Measurements from ENCODE around the gene KLHL1.

Gene KLHL1

DNA sequence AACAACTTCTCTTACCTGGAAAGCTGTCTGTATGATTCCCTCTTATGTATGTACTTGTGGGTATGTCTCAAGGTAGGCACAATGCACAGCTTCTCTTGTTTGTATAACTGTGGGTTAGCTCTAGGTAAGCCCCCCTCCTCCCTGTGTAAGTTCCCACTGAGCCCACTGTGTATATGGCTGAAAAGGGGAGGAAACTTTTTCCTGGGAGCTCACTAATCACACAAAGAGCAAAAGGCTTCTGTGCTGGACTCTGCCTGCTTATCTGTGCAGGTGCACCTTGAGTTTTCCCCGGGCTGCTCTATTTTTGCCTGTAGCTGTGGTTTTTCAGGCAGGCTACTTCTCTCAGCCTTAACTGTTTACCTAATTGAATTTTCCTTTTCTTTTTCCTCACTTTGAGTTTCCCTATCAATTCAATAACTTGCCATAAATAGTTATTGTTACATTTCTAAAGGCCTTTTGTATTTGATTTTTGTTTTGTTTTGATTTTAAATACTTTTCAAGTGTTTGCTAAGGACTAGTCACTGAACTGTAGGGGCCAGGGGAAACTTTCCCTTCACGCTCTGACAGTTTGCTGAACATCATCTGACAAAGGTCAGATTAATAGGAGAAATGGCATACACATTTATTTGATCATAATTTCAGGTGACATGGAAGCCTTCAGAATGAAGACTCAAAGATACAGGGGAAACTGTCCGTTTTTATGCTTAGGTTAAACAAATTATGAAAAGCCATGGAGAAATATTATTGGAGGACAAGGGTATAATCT is 424.1 kb downstream of the KLHL1 start:
- no peak for DNase-seq

DNA sequence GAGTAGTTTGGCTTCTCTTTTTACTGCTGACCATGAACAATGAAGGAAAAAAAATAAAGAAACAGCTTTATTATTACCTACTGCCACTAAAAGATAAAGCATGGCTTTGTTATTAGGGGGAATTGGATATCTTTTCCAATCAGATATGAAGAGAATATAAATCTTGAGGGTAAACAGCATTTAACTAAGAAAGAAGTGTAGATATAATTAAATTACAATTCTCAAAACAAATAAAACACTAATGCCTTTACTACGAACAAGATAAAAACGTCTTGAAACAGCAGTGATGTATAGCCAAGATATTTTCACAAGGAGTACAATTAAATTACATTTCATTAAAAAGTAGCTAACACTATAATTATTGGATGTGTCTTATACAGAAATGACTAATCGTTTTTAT is 426.5 kb downstream of the KLHL1 start:
- no peak for DNase-seq

GRCh38 chr13:69677343-69677742 is 430.9 kb downstream of the KLHL1 start:
- DNase-seq = no peak

DNA sequence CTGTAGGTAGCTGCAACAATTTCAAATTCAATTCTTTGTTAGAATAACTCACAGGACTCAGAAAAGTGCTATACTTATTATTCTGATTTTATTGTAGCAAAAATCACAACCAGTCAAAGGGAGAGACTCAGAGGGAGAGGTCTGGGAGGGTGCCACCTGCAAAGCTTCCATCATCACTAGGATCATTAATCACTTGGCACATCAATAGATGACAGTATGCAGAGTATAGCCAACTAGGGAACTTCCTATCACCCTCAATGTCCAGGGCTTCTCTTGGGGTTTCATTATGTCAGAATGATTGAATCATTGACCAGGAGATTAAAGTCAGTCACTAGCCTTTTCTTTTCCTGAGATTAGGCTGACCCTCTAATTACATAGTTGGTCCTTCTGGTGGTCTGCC is 432.0 kb downstream of the KLHL1 start:
- no peak for DNase-seq

GRCh38 chr13:69660155-69660554 is 448.1 kb downstream of the KLHL1 start:
- no peak for DNase-seq

- no peak for DNase-seq
Measured at GRCh38 chr13:69657676-69658075, 450.6 kb downstream of the KLHL1 start.

DNA sequence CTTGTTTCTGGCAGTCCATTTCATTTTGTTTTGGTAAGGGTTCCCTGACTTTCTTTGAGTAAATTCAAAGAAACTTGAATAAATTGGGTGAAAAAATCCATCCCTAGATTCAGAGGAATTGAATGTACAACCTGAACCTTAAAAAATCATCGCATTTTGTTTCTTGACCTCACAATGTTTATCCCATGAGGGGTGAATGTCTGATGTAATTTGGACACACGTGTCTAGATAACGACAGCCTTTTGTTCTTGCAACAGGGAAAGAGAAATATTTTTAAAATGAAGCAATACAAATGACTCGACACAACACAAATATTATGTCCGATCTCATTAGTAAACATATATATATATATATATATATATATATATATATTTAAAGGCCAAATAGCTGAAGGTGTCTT is 453.9 kb downstream of the KLHL1 start:
- no peak for DNase-seq

Data from amygdala (tissue), 56 donors.